CD4-positive, alpha-beta T cell treated with Interleukin-10 for 1 hour (primary cell): ENCODE results near the gene TLE1.
A peak's percentile ranks its signal among the peaks of the same experiment; 100 is the strongest.
"Not testable (repeated sequence)": the region's sequence is repeated elsewhere in the genome, so short reads cannot be mapped to it uniquely, and the experiment has no call there.

Experiments
- DNase-seq: peaks from one replicate; pipeline ENCODE4 v3.0.0-alpha.2; 2020

TLE1 gene

DNA sequence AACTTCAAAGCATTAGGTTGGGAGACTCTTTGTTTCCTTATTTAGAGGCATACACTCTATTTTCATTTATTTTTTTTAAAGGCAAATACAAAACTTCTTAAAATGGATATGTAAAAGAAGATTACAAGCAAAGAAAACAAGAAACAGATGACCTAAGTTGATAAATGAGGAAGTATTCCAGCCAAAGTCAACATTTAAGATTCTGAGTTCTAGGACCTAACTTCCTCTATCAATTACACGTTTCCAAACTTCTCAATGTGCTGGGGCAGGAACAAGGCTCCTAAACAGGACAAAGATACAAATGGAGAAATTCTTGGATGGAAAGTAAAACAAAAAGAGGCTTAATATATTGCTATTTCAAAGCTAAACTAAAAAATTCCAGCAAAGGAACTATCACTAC is 89.5 kb downstream of the TLE1 start:
- DNase-seq = no peak

DNA sequence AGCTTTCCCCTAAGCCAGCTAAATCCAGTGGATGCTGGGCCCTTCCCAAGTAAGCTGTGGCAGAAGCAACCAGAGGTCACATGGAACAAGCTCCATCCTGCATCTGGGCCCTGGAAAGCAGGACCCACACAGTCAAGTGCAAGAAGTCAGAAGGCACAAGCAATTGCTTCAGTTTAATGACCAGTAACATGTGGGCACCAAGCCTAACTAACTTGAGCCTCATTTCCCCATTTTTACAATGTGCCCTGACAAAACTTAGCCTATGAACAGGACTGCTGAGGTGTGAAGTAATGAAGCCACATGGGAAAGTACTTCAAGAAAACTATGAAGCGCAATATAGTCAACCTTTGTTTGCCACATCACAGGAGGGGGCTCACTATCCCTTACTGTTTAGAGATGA is 90.5 kb downstream of the TLE1 start:
- no peak for DNase-seq

DNA sequence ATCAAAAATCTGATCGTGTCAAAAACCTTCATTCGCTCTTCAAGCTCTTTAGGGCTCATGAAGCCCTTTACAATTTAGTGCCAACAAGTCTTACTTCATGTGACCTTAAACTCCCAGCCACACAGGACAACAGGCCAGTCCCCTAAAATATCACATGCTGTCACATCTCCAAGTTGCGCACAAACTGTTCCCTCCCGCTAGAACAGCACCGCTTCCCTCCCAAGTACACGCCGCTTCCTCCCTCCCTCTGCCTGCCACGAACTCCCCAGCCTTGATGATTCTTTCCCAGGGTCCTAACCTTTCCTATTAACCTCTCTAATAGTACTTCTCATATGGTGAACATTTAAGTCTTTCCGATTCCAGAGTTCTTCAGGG is 91.2 kb downstream of the TLE1 start:
- DNase-seq = no peak

DNA sequence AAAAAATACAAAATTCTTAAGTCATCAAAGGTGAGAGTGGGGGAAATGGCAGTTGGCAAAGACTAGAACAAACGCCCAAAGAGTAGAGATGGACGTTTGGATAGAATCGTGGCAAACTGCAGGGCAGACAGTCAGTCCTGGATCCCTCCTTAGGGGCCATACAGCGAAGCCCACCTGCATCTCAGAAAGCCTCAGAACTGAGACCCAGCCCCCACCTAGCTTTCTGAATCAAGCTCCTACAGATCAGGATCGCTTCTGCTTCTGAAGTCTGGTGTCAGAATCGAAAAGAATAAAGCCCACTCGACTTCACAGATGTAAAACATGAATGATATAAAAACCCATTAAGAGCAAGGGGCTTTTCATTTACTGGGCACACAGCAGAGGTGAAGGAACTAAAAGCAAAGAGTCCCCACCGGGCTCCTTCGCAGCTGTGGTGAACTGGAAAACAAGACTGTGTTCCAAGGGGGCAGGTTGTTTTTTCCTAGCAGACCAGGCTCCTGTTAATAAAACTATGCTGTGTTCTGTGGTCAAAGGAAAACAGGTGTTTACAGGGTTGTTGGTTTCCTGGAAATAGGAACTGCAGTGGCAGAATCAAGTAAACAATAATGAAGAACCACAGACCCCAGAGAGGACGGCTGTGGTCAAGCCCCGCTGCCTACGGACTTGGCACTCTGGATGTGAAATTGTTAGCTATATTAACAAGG is 91.8 kb downstream of the TLE1 start:
- DNase-seq = no peak

DNA sequence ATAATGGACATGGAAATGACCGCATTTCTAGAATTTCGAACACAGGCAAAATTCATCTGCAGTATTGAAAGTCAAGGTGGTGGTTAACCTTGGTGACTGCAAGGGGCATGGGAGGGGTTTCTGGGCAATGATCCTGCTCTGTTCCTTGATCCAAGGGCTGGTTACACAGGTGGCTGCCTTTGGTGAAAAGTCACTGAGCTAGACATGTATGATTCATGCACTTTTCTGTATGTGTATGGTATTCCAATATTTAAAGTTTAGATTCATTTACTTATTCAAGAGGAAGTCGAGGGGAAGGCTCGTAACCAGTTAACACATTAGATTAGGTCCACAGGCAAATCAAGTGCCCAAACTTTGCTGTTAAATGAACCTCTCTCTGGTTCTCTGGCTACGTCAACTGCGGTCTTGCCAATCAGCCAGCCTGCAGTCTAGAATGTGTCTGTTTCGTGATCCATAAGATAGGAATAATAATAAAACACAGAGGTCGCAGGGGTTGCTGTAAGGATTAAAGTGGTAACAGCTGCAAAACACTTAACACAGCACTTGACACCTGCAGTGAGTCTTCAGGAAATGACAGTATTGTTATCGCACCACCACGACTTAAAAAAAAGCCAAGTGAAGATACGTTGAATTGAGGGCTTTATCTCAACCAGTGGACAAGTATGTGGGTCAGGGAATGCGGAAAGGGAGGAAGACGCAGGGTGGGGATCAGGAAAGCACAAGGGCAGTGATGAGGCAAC is 92.5 kb downstream of the TLE1 start:
- DNase-seq = peak; percentile 2

DNA sequence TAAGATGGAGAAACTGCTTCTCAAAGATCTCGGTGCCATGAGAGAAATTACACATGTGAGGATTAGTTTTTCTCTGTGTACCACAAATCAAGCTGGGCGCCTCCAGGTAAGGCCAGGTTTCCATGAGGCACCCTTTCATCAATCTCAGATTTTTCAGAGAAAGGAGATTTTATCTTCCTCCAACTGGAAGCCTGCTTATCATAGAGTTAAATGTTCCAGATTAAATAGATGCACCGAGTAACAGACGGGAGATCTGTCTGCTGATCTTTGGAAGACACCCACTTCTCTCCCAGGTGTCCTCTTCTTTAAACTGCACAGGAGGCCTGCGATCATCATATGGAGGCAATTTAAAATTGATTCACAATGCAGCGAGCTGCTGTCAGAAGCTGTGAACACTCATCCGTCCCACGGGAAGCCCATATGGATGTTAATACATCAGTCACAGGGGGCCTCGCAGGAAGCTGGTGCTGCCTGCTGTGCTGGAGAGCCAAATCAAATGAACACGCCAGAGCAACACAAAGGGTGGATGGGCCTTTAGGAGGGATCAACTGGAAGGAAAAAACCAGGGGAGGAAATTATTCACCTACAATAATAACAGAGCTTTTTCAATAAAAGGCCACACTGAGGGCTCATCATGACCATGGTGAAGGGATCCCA is 93.3 kb downstream of the TLE1 start:
- DNase-seq = no peak

DNA sequence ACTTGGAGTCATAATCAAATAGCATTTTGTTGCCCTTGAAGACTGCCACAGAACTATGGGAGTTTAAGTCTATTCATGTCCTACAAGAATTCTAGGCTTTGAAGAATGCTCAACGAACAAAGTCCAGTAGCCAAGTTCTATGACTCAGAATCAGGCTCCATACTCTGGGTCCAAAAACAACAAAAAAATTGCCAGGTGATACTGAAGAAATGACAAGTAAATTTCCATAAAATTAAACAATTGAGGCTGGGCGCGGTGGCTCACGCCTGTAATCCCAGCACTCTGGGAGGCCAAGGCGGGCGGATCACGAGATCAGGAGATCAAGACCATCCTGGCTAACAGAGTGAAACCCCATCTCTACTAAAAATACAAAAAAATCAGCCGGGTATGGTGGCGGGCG is 94.1 kb downstream of the TLE1 start:
- DNase-seq = not testable (repeated sequence)

DNA sequence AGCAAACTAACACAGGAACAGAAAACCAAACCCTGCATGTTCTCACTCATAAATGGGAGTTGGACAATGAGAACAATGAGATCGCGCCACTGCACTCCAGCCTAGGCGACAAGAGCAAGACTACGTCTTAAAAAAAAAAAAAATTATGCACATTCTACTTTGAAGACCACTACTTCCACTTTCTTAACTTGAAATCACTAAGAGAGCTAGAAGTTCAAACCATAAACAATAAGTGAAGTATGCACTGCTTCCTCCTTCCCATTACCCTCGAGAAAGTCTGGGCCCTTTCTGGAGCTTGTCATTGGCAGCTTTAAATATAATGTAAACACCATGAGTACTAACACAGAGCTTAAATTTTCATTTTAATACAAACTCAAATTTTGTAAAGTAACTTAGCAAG is 94.9 kb downstream of the TLE1 start:
- DNase-seq = no peak

DNA sequence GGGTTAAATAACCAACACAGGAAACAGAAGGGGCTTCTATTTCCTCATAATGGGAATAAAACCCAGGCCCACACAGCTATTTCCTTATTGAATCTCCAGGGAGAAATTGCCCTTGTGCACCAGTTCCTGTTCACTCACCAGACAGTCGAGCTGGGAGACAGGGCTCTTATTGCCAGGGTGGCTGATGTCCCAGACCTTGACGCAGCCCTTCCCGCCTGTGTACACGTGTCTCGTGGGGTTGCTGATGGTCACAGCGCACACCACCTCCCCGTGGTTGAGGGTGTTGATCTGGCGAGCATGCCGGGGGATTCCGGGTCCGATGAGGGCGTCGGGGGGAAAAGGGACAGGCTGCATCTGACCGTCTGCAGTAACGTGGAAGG is 96.5 kb downstream of the TLE1 start:
- no peak for DNase-seq

DNA sequence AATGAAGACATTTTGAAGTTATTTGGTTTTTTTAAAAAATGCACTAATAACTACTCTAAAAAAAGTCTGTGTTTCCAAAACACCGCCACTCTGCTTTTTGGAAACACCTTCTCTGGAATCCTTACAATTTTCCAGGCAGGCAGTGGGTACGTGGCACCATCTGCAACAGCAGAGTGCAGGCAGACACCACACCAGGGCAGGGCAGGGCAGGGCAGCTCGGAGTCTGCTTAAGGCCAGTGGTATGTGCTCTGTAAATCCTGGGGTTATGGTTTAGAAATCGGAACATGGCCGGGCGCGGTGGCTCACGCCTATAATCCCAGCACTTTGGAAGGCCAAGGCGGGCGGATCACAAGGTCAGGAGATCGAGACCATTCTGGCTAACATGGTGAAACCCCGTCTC is 97.6 kb downstream of the TLE1 start:
- DNase-seq = no peak

DNA sequence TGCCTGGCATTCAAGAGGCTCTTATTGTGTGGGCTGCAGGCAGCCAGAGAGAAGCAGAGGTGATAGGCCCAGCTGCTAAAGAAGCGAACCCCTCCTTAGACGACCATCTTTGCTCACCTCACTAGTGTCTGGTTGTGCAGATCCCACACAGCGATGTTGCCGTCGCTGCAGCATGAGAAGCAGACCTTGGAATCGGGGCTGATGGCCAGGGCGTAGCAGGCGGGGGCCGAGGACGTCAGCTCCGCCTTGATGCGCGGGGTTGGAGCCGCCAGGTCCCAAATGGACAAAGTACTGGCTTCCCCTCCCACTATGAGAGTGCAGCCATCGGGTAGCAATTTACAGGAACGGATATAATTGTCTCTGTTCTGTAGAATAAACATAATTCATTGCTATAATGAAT is 98.7 kb downstream of the TLE1 start:
- DNase-seq = no peak

DNA sequence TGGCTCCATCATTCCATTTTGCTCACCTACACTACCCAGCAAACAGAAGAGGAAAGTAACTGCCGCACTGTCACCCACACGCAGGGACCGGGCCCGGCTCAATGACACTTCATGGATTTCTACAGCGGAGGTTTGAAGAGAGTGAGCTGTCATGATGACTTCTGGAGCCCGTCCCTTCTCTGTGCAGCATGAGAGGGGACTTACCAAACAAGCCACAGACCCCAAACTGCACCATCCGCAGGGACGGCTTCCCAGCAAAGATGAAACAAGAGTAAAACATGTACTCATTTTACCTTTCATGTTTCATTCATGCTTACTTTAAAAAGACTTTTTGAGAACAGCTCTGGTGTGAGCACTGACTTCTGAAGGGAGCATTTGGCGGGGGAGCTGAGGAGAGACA is 99.5 kb downstream of the TLE1 start:
- no peak for DNase-seq

DNA sequence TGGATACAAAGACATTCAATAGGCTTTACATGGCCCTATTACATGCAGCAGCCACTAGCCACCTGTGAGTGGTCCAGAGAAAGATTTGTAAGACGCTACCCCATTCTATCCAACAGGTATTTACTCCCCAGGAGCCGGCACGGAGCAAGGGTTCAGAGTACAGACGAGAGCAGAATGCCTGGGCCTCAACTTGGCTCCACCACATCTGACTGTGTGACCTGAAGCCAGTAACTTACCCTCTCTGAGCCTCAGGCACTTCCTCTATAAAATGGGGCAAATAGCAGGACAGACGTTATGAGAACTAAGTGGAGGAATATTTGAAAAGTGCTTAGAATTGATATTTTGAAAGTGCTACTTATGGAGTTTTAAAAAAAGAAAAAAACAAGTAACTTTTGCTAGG is 100.0 kb downstream of the TLE1 start:
- DNase-seq = no peak

DNA sequence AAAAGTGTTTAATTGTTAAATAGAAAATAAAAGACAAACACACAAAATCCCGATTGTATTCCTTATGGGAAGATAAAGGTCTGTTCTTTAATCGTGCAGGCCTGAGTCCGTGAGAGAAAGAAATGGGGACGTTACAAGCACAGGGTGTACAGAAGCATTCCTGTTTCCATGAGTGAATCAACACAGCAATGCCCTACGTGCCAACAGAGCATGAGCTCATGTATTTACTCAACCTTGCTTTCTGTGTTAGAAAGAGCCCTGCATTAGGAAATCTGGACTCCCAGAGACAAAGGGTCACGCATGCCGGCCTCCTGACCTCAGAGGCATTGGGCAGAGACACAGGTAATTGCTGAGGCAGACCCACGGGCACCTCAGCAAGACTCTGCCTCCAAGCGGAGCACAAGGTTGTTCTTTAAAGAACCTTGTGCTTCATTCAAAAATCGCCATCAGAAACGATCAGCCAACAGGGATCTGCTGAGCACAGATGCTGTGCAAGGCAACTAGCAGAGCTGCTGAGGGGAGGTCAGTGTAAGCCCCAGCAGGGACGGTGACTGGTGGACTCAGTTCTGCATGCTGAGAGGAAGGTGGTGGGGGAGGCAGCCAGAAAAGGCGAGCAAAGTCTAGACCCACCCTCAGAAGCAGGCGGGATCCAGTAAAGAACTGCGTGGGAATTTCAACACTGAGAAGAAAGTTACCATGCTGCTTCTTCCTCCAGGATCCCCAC is 101.0 kb downstream of the TLE1 start:
- DNase-seq = no peak

DNA sequence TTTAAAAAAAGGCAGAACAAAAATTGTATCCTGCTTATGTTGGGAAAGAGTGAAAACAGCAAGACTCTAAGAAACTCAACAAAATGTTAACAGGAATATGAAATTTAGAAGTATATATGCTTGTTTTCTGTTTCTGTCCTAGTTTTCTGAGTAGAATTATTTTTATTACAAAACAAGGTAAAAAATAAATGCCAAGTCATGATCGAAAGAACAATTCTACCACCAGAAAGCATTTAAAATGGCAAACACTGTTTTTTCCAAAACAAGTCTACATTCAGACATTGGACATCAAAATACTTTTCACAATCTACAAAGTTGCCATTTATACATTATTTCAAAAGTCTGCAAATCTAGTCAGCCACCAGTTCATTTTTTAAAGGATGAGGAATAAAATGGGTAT is 102.6 kb downstream of the TLE1 start:
- DNase-seq = no peak

DNA sequence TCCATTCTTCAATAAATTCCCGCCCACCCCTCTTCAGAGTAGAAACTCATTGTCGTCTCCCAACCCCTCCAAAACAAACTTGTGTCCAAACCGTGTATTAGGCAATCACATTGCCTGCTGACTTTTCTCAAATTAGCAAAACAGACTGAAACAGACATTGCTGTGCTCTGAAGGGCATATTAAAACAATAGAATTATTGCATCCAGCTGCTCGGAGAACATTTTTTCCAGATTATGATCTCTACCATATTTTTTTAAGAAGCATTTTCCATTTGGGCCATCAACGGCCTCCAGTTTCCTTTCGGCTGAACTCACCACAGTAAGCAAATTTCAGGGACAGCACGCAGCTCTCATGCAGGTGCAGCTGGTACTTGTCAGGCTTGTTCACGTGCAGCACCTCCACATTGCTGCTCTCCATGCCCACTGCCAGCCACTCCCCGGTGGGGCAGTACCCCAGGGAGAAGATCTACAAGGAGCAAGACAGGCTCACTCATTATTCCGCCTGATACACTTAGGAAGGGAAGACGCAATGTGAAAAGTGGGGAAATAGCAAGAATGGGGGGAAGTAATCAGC is 104.1 kb downstream of the TLE1 start:
- no peak for DNase-seq

DNA sequence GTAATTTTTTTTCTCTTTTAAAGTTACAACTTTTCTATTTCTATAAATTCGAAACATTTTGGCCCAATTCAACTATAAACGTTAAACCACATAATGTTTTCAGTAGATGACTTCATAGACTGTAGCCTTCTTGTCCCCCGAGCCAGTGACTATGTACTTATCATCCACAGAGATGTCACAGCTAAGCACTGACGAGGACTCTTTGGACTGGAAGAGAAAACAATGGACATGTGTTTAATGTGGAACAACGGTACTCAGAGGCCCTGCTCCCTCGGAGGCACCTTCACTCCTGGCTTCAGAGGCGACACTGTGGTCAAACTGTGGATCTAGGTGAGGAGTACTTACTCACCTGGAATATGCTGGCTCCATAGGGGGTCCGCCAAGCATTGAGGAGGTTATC is 105.2 kb downstream of the TLE1 start:
- no peak for DNase-seq

DNA sequence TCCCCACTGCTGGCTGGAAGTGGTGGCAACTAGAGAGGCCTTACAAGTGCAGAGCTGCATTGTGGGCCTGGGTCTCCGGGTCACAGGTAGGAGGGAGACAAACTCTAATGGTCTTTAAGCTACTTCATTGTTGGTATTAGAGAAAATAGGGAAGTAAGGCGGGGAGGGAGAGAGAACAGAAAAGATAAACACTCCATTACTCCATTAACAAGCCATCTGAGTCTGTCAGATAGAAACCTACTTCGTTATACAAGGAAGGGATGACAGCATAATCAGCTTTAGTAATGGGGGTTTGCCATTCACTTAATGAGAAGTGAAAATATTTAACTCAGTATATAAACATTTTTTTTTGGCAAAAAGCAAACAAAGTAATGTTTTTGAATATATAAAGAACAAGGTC is 107.4 kb downstream of the TLE1 start:
- DNase-seq = no peak

DNA sequence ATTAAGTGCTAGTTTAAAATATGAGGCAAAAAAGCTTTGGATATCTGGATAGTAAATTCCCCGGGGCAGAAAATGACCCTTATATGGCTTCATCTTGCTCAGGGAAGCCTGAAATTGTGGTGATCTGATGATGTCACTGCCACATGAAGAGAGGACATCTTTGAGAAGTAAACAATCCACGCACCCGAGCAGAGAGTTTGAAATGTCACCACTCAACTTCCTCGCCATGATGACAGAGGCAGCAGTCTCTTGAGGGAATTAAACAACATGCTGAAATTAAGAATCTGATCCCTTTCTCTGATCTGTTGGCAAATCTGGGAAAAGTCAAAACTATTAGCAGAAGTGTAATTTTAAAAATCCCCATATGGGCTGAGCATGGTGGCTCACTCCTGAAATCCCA is 110.0 kb downstream of the TLE1 start:
- no peak for DNase-seq

DNA sequence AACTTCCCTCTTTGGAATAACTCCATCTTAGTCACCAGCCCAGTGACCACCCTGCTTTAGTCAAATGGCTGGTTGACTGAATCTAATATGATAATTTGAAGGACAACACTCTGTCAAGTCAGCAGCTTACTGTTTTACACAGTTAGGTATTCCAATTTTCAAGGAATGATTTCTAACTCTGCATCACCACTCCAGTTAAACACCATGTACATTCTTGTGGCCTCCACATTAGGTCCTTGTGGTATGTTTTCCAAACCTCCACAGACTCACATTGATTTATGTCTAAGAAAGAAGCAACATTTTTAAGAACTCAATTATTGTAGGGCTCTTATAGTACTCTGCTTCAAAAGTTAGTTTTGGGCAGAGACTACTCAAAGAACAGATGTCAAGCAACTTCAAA is 110.7 kb downstream of the TLE1 start:
- no peak for DNase-seq

DNA sequence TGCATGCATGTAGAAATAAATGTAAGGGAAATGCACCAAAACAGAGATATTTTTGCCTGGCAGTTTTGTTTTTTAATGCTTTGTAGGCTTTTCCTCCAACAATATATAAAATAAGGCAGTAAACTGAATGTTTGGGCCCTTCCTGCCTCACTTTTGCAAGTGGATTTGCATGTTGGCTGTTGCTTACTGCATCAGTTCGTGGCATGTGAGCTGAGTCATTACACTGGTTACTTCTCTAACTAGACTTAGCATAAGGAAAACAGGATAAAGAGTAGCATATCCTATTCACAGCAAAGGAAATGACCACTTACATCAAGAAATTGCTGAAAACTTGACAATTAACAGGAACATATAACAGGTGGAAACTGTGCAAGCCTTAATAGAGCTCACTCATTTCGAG is 113.4 kb downstream of the TLE1 start:
- no peak for DNase-seq

DNA sequence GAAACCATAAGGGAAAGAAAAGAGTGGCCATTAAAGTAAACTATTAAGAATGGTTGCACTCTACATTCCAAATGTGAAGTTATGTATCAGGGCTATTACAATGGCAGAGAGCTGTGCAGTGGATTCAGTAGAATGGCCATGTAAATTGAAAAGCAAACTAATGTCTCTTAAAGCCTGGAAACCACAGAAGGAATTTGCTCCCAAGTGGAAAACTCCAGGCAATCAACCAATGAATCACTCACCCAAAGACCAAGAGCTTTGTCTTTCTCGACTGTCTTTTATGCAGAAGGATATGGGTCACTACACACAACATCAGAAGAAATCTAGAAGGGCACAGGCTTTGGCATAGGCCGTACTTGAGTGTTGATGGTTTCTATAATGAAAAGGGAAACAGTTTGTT is 114.9 kb downstream of the TLE1 start:
- DNase-seq = no peak
